ENCODE measurements around the gene RCAN2.

RCAN2 gene

GRCh38 chr6:46491201-46491627 is at the start of gene RCAN2:
RCAN2 (minus strand) TSS chr6:46491449.
- no peak for DNase-seq

GRCh38 chr6:46539866-46540265 is 48.6 kb upstream of the RCAN2 start:
- no peak for DNase-seq

DNA sequence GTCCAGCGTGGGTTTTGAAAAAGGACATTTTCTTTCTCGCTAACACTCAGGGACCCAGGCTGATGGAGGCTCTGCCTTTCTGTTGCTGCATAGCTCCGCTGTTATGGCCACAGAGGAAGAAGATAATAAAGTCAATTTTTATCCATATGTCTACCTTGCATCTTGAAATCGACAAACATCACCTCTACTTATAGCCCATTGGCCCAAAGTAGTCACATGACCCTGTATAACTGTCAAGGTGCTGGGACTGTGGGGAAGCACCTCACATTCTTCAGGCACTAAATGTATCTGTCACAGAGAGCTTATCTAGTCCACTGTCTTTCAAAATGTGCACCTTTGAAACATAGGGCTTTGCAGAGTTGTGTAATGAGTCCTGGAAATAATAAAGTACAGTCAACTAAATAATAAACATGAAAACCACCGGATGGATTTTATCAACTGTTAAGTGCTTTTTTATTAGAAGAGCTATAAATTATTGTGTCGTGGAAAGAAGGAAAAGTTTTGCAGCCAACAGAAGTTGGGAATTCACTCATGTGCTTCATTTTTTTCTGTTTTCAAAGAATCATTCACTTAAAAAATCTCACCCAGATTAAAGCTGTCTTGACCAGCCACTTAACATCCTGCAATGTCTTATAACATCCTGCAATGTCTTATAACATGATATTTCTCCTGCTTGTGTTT is 47.7 kb upstream of the RCAN2 start:
- no peak for DNase-seq

DNA sequence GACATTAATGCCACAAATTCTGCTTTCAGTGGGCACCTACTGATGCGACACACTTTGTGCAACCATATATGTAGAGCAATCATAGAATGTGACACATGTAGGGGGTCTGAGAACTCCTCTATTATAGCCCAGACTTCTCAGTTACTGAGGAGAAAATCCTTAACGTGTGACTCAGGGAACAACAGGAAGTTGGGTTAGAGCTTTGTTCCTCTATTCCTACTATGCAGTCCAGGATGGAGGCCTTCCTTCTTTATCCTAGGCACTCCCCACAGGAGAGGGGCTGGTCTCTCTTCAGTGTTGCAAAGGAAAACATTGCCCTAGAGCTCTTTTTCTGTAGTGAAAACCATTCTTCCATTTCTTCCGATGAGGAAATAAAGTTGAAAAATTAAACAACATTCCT is 39.6 kb upstream of the RCAN2 start:
- DNase-seq = no peak

GRCh38 chr6:46528961-46529750 is 37.9 kb upstream of the RCAN2 start:
- DNase-seq = no peak

- DNase-seq = no peak
Observed at GRCh38 chr6:46526607-46527006, 35.4 kb upstream of the RCAN2 start.

- no peak for DNase-seq
Observed at GRCh38 chr6:46525583-46525982, 34.3 kb upstream of the RCAN2 start.

- no peak for DNase-seq
Observed at GRCh38 chr6:46521464-46521971, 30.3 kb upstream of the RCAN2 start.

DNA sequence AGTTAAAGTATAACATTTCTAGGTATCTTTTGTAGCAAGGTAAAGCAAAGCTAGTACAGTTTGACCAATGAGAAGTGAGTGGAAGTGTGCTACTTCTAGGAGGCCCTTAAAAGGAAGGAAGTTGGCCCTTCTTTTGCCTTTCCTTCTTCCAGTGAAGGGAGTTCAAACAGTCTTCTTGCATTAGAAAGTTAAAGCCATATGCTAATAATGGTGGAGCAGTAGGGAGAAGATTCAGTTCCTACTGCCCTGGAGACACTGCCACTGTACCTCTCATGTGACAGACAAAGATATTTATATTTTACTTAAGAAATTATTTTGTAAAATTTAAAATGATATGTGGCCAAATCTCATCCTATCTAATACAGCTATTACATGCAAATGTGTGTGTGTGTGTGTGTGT is 26.0 kb upstream of the RCAN2 start:
- no peak for DNase-seq

- DNase-seq = no peak
Observed at GRCh38 chr6:46513533-46513932, 22.3 kb upstream of the RCAN2 start.

DNA sequence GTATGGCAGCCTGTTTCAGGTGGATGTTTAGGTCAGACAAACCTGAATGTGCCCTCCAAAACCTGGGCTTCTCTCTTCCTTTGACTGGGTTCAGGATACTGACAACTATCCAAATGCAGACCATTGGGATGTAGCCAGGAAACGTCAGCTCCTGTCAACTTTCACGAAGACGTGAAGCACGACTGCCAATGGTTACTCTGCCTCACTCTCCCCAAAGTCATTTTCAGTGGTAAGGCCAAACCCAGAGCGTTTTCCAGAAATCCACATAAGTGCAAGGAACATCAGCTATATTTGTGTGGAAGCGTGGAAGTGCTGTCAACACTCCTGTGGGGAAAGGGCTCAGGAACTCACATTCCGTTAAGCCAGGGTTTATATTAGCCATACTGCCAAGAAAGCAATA is 20.1 kb upstream of the RCAN2 start:
- DNase-seq = no peak

DNA sequence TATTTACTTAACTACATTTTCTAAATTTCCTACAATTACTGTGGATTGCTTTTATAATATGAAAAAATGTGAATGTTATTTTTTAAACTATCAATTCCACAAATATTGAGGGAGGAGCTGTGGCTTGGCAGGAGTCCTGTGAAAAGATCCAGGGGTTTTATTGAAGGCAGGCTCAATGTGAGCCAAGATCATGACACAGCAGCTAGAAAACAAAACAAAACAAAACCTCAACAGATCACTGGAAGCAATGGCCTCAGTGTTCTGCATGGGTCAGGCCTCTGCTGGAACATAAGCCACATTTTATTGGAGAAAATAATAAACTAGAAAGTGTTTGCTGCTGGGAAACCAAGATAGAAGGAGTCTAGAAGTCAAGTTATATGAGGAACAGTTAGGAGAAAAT is 19.4 kb upstream of the RCAN2 start:
- no peak for DNase-seq

DNA sequence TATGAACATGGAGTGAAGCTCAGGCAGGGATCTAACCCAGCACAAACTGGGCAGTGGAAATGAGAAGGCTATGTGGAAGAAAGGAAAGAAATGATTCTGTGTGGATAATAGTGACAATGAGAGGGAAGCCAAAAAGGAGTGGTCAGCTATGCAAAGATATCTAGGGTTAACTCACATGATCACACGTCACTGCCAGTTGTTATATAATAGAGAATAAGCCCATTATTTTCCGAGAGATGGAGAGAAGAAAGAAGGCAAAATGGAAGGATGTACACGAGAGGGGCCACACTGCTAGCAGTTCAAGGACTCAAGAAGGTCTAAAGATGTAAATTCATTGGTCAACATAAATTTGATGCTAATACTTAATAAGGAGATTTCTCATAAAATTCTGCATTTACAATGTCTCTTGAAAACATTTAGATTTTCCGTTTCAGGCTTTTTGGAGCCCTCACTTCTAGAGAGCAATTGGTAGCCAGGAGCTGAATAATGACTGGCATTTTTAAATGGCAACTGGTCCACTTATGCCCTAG is 18.8 kb upstream of the RCAN2 start:
- DNase-seq = no peak

DNA sequence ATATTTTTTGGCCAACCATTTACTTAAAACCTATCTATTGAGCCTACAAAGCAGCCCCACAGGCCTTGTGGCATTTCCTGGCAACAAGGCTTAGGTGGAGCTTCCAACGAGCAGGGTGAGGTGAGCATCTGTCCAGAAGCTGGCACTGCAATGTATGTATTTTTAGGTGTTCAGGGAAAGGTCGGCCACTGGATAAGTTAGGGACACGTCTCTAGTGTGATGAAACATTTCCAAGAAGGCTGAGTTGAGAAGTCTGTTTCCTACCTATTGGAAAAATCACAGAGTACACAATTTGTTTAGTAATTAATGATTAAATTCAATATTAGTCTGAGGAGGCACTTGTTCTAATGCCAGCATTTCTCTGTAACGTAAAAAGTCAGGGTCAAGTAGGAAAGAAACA is 17.8 kb upstream of the RCAN2 start:
- no peak for DNase-seq

DNA sequence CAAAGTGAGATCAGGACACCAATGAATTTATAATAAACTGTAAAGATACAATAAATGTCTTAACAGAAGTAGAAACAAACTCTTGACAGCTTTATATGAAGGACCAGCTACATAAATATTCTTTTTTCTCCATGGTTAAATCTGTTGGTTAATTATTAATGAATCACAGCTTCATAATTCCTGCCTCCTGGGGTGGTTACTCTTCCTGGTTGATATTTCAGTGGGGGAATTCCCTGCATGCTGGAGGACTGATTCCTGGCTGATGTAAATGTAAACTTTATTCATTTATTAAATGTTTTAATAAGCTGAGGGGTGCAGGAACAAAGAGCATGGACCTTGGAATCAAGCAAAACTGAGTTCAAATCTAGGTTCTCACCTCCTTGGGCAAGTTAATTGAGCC is 16.2 kb upstream of the RCAN2 start:
- DNase-seq = no peak

DNA sequence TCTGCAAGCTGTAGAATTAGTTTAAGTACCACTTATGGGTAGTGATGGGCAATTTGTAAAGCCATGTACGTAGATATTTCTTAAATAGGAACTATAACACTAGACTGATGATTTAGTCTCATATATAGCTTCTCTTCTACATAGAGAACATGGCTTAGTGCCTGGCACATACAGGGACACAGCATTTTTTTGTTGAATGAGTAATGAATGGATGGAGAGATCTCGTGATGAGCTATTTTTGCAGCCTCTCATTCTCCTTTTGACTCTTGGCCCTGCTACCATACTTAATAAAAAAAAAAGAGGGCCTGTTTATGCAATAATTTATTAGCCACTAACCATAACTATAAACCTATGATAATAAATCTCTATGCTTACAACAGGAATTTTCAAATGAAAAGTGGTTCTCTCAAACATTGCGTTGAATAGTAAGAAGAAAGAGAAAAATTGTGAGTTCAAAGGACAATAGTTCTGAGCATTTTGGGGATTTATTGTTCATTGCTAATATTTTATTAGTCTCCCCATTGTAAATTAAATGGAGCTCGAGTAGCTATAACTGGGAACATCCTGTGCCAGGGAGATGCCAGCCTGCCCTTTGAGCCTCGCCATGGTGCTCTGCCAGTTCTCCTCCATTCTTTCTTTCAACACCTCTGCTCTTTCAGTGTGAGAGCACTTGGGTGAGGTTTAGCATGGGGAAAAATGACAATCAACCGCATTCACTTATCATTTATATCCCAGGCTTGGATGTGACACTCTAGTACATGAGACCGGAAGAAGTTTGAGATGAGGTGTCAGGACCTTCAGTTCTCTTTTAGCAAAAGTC is 14.7 kb upstream of the RCAN2 start:
- no peak for DNase-seq

- no peak for DNase-seq
Observed at GRCh38 chr6:46504242-46504641, 13.0 kb upstream of the RCAN2 start.

DNA sequence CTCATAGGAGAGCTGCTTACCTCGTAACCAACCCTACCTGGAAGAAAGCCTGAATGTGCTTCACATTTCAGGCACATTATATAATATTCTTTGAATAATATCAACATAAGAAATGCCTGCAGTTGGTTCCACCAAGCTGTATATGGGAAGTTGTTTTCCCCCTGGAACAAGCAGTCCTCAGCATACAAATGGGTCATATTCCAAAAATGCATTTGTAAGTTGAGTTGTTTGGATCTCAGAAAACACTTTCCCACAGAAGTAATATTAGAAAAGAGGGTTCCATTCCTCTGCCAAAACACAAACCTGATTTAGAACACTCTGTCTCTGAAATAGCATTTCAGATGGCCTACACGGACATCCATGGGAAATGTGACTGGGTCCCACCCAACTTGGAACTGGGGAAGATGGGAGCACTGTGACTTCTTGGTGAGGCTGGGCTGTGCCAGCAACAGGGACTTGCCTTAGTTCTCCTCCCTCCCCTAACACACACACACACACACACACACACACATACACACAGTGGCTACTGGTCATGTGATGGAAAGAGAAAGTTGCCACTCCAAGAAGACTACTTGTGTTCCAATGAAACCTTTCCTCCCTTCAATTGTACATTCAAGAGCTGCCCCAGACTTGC is 11.4 kb upstream of the RCAN2 start:
- no peak for DNase-seq

GRCh38 chr6:46501136-46502089 is 10.2 kb upstream of the RCAN2 start:
- DNase-seq = no peak

GRCh38 chr6:46500382-46500781 is 9.1 kb upstream of the RCAN2 start:
- no peak for DNase-seq

Data from stimulated activated CD4-positive, alpha-beta T cell treated with anti-CD3 and anti-CD28 coated beads, Interleukin-4, amount 100 ng/mL, for 24 hours (primary cell).